ENCODE data around the gene CAMK1D. TPM values are rescaled to one million over a fixed set of nuclear protein-coding genes. Genes with fewer than 3 reads are reported as not detected.

CAMK1D gene
- total RNA-seq, 8 experiments from 2014 or later = 1.9 to 15.8 (median 7.4) TPM

DNA sequence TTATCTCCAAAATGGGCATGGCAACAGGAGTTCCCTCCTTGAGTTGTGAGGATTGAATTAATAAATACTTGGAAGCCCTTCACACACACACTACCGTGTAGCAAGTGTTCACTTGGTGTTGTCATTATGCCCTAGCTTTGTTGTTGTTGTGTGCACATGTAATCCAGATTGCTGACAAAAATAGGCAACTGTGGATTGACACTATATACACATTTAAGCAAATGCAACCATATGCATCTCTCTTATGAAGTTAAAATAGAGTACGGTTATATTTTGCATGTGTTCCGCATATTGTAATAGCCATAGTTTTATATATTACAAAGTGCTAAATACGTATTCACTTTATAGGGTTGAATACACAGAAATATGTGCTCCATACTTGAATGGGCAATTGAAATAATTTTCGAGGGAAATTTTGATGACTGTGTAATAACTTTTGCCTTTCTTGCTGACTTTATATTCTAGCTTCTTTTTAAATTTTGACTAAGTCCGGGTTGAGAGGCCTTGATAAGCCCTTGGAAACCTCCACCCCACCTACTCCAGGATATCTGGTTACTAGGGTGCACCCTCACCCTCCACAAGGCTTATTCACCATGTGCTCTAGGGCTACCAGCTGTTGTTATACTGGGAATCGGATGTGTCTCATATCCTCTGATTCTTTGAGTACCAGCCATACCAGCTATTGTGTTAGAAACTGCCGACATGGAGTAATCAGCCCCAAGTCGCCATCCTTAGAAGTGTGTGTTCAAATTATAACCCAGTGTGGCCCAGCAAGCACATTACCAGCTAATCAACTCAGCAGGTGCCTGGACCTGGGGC, 265.0 kb downstream of the CAMK1D start:
- in situ Hi-C loops (cut with MboI; ENCODE audit: low pct_unique_long_range_greater_than_20kb in 2 of 9, low sequenced_read_pairs in 9 of 9, unreplicated experiment in 9 of 9) = no loop called here
- peak in 2 of 8 experiments; percentile 35 to 67 for ATAC-seq (replicated peaks in 6 of 8)
- Histone ChIP-seq H3K27ac (no peak overlapping the region), H3K4me3 (no peak overlapping the region), H3K4me1 (replicated peaks in 1 of 2) (peaks cover 4 to 13% of the 10 kb centered on the region in 2 donors)
- WGBS, 10 experiments = 2 to 95% (median 80%) methylated on average over 1 to 9 of the region's 9 CpGs

GRCh38 chr10:12615296-12616220, 266.2 kb downstream of the CAMK1D start:
- peaks cover 4 to 13% of the 10 kb centered on the region in 2 donors for H3K4me1 ChIP-seq (replicated peaks in 1 of 2)
- H3K27ac ChIP-seq = no peak overlapping the region
- WGBS, 10 experiments = 73 to 100% (median 89%) methylated on average over 2 to 15 of the region's 17 CpGs
- no peak for ATAC-seq (replicated peaks in 6 of 8)
- in situ Hi-C loops (cut with MboI; ENCODE audit: low pct_unique_long_range_greater_than_20kb in 2 of 9, low sequenced_read_pairs in 9 of 9, unreplicated experiment in 9 of 9) = no loop called here
- H3K4me3 ChIP-seq = no peak overlapping the region

- peaks cover 4 to 13% of the 10 kb centered on the region in 2 donors for H3K4me1 ChIP-seq (replicated peaks in 1 of 2)
- 37 to 86% (median 72%) methylated on average over 4 to 15 of the region's 15 CpGs for WGBS, 10 experiments
- no peak overlapping the region for H3K27ac ChIP-seq
- no peak overlapping the region for H3K4me3 ChIP-seq
- no peak for ATAC-seq (replicated peaks in 6 of 8)
- in situ Hi-C loops (cut with MboI; ENCODE audit: low pct_unique_long_range_greater_than_20kb in 2 of 9, low sequenced_read_pairs in 9 of 9, unreplicated experiment in 9 of 9) = no loop called here
These were observed 268.1 kb downstream of the CAMK1D start for GRCh38 chr10:12617191-12618175.

GRCh38 chr10:12622016-12622415, 272.7 kb downstream of the CAMK1D start:
- no peak overlapping the region for H3K27ac ChIP-seq
- peaks cover 4 to 13% of the 10 kb centered on the region in 2 donors for H3K4me1 ChIP-seq (replicated peaks in 1 of 2)
- in situ Hi-C loops (cut with MboI; ENCODE audit: low pct_unique_long_range_greater_than_20kb in 2 of 9, low sequenced_read_pairs in 9 of 9, unreplicated experiment in 9 of 9) = no loop called here
- ATAC-seq (replicated peaks in 6 of 8) = no peak
- H3K4me3 ChIP-seq = no peak overlapping the region
- WGBS, 10 experiments = 80 to 90% (median 85%) methylated on average over 1 to 4 of the region's 5 CpGs; no CpG with 5 or more reads in 6 of the 10 experiments

GRCh38 chr10:12622691-12623090, 273.3 kb downstream of the CAMK1D start:
- Histone ChIP-seq H3K4me3 (no peak overlapping the region), H3K27ac (no peak overlapping the region), H3K4me1 (replicated peaks in 1 of 2) (peaks cover 0 to 7% of the 10 kb centered on the region in 2 donors)
- in situ Hi-C loops (cut with MboI; ENCODE audit: low pct_unique_long_range_greater_than_20kb in 2 of 9, low sequenced_read_pairs in 9 of 9, unreplicated experiment in 9 of 9) = no loop called here
- ATAC-seq (replicated peaks in 6 of 8) = no peak
- WGBS, 10 experiments = 40 to 100% (median 51%) methylated on average over 1 to 3 of the region's 11 CpGs; no CpG with 5 or more reads in 6 of the 10 experiments

GRCh38 chr10:12625393-12626023, 276.2 kb downstream of the CAMK1D start:
- Histone ChIP-seq H3K4me1 (replicated peaks in 1 of 2) (no peaks in the 10 kb centered on the region), H3K27ac (no peak overlapping the region), H3K4me3 (no peak overlapping the region)
- in situ Hi-C loops (cut with MboI; ENCODE audit: low pct_unique_long_range_greater_than_20kb in 2 of 9, low sequenced_read_pairs in 9 of 9, unreplicated experiment in 9 of 9) = loop anchor here in 1 of 9 experiments (25.0 kb wide), 1 partner anchor 363 kb away; no protein-coding TSS in a partner anchor
- 30 to 100% (median 71%) methylated on average over 2 to 3 of the region's 12 CpGs; no CpG with 5 or more reads in 1 of the 10 experiments for WGBS, 10 experiments
- ATAC-seq (replicated peaks in 6 of 8) = no peak

DNA sequence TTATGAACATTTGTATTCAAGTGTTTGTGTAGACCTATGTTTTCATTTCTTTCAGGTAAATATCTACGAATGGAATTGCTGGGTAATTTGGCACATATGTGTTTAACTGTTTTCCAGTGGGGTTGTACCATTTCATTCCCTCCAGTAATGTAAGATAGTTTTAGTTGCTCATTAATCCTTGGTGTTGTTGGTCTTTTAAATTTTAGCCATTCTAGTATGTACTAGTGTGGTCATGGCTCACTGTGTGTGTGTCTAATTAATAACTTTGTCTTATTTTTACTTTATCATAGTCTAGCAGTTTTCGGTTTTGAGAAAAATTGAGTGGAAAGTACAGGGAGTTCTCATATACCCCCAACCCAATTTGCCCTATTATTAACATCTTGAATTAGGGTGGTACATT, 278.8 kb downstream of the CAMK1D start:
- 69 to 100% (median 93%) methylated on average over 1 to 2 of the region's 2 CpGs; no CpG with 5 or more reads in 2 of the 10 experiments for WGBS, 10 experiments
- H3K4me1 ChIP-seq (replicated peaks in 1 of 2) = no peaks in the 10 kb centered on the region
- ATAC-seq (replicated peaks in 6 of 8) = no peak
- H3K4me3 ChIP-seq = no peak overlapping the region
- H3K27ac ChIP-seq = no peak overlapping the region
- in situ Hi-C loops (cut with MboI; ENCODE audit: low pct_unique_long_range_greater_than_20kb in 2 of 9, low sequenced_read_pairs in 9 of 9, unreplicated experiment in 9 of 9) = loop anchor here in 1 of 9 experiments (25.0 kb wide), 1 partner anchor 366 kb away; no protein-coding TSS in a partner anchor

GRCh38 chr10:12628964-12629766, 279.8 kb downstream of the CAMK1D start:
- WGBS, 10 experiments = 10 to 100% (median 49%) methylated on average over 1 to 10 of the region's 10 CpGs
- ATAC-seq (replicated peaks in 6 of 8) = peak in 3 of 8 experiments; percentile 29 to 41 (median 31)
- H3K4me3 ChIP-seq = no peak overlapping the region
- in situ Hi-C loops (cut with MboI; ENCODE audit: low pct_unique_long_range_greater_than_20kb in 2 of 9, low sequenced_read_pairs in 9 of 9, unreplicated experiment in 9 of 9) = loop anchor here in 1 of 9 experiments (25.0 kb wide), 1 partner anchor 367 kb away; no protein-coding TSS in a partner anchor
- no peak overlapping the region for H3K27ac ChIP-seq
- peaks cover 0 to 1% of the 10 kb centered on the region in 2 donors for H3K4me1 ChIP-seq (replicated peaks in 1 of 2)

DNA sequence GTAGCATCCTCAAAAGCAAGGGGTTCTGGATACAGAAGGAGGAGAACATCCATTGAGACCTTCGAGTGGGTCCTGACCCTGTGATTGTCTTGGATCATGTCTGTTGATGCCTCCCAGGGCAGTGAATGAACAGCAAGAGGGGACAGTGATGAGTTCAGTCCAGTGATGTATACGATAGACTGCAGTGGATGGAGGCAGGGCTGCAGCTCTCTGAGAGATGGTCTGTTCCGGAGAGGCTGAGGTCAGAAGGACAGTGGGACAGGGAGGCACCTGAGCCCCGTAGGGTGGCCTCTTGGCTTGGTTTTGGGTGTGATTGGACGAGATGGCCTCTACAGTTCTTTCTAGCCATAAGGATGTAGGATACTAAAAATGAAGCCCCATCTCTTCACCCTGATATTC, 280.4 kb downstream of the CAMK1D start:
- peak in 1 of 8 experiments; percentile 23 for ATAC-seq (replicated peaks in 6 of 8)
- 50 to 100% (median 90%) methylated on average over 1 to 3 of the region's 5 CpGs; no CpG with 5 or more reads in 3 of the 10 experiments for WGBS, 10 experiments
- Histone ChIP-seq H3K27ac (no peak overlapping the region), H3K4me1 (replicated peaks in 1 of 2) (peaks cover 4 to 7% of the 10 kb centered on the region in 2 donors), H3K4me3 (no peak overlapping the region)
- in situ Hi-C loops (cut with MboI; ENCODE audit: low pct_unique_long_range_greater_than_20kb in 2 of 9, low sequenced_read_pairs in 9 of 9, unreplicated experiment in 9 of 9) = loop anchor here in 1 of 9 experiments (25.0 kb wide), 1 partner anchor 367 kb away; no protein-coding TSS in a partner anchor

DNA sequence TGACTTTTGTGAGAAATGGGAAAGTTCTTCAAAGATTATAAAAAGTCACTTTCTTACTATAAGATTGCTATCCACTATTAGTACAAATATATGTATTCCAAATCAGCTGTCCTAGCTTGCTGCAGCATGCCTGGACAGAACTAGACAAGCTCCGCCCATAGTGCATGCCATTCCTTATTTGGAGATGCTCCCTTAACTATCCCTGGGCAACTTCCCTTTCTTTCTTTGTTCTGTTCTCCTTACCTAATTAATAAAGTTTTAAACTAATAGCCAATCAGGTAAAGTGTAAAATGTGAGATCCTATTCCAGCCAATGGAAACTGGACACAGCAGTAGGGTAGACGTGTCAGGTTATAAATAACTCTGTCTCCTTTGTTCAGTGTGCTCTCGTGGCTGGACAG, 281.9 kb downstream of the CAMK1D start:
- in situ Hi-C loops (cut with MboI; ENCODE audit: low pct_unique_long_range_greater_than_20kb in 2 of 9, low sequenced_read_pairs in 9 of 9, unreplicated experiment in 9 of 9) = loop anchor here in 1 of 9 experiments (25.0 kb wide), 1 partner anchor 369 kb away; no protein-coding TSS in a partner anchor
- ATAC-seq (replicated peaks in 6 of 8) = peak in 1 of 8 experiments; percentile 10
- Histone ChIP-seq H3K4me3 (no peak overlapping the region), H3K27ac (no peak overlapping the region), H3K4me1 (replicated peaks in 1 of 2) (peaks cover 4 to 9% of the 10 kb centered on the region in 2 donors)
- 40 to 100% (median 56%) methylated on average over 1 to 3 of the region's 3 CpGs; no CpG with 5 or more reads in 2 of the 10 experiments for WGBS, 10 experiments

All from motor neuron (in vitro differentiated cells).